Measurements from ENCODE around the gene CEACAM21. TPM values are rescaled to one million over a fixed set of nuclear protein-coding genes. Genes with fewer than 3 reads are reported as not detected.

Gene CEACAM21
- total RNA-seq, 1 experiment from 2014 or later, result 0.25 TPM

- H3K27me3 ChIP-seq (ENCODE audit: insufficient read depth, low read length), result peaks cover 55% of the 10 kb centered on the region
- no peaks in the 10 kb centered on the region for H3K9me2 ChIP-seq (ENCODE audit: insufficient read depth)
- ChIA-PET POLR2A (no interaction called here), CTCF (interaction anchor here (0.7 to 1.5 kb wide), 2 partner anchors 21 to 103 kb away, joined by 3 read pairs; no protein-coding TSS in a partner anchor), RAD21 (ENCODE audit: low non-redundant PET in 1 of 2, low total read pairs in 2 of 2, uncharacterized antibody in 2 of 2, unreplicated experiment in 2 of 2) (interaction anchor here in 1 of 2 experiments (0.5 kb wide), 1 partner anchor 198 kb away, joined by 9 read pairs; the partner anchor contains the start of gene TGFB1)
- no peak overlapping the region for H3K4me2 ChIP-seq (ENCODE audit: low read length)
- TF ChIP-seq CBX3 (IDR thresholded peaks at IDR 0.05; ENCODE audit: low read depth) (no peak), TCF7L2 (IDR thresholded peaks at IDR 0.05; ENCODE audit: borderline replicate concordance, extremely low read depth, insufficient read depth, insufficient read length) (no peak), FOSL1 (IDR thresholded peaks at IDR 0.05; ENCODE audit: low read depth) (no peak), MAX (IDR thresholded peaks at IDR 0.05) (no peak), POLR2A (IDR thresholded peaks at IDR 0.05; ENCODE audit: borderline replicate concordance, extremely low read depth, insufficient read depth, insufficient read length) (no peak)
- no peak for DNase-seq (ENCODE audit: low read depth, low spot score)
- H3K79me2 ChIP-seq (ENCODE audit: insufficient read depth, low read length), result no peaks in the 10 kb centered on the region
- no peaks in the 10 kb centered on the region for H3K4me1 ChIP-seq (ENCODE audit: control insufficient read depth in 1 of 2, insufficient read depth in 2 of 2, low read length in 2 of 2)
- H2AFZ ChIP-seq (ENCODE audit: low read depth, low read length, poor library complexity, severe bottlenecking), result no peak overlapping the region
- no peak overlapping the region for H3K27ac ChIP-seq (ENCODE audit: low read depth, low read length)
- H3K4me3 ChIP-seq (replicated peaks in 1 of 2; ENCODE audit: low read depth in 1 of 2, low read length in 2 of 2), result no peak overlapping the region
- H3K36me3 ChIP-seq (ENCODE audit: control insufficient read depth in 1 of 2, insufficient read depth in 2 of 2, low read length in 2 of 2), result no peaks in the 10 kb centered on the region
- no peaks in the 10 kb centered on the region for H4K20me1 ChIP-seq (ENCODE audit: insufficient read depth)
- intact Hi-C loops (cut with micrococcal nuclease), result no loop called here
- no peak for ATAC-seq
- no peak overlapping the region for H3K9ac ChIP-seq (ENCODE audit: low read length)
- BruUV-seq (replicated peaks), result no TSS peak
- H3K9me3 ChIP-seq (ENCODE audit: control insufficient read depth in 1 of 2, insufficient read depth in 1 of 2, low read depth in 1 of 2, low read length in 2 of 2), result no peaks in the 10 kb centered on the region
Measured at GRCh38 chr19:41551711-41552110, 24.3 kb upstream of the CEACAM21 start.

GRCh38 chr19:41552558-41552957 is 23.4 kb upstream of the CEACAM21 start:
- ChIA-PET RAD21 (ENCODE audit: low non-redundant PET in 1 of 2, low total read pairs in 2 of 2, uncharacterized antibody in 2 of 2, unreplicated experiment in 2 of 2) (no interaction called here), CTCF (interaction anchor here (1.5 kb wide), 1 partner anchor 20 kb away, joined by 3 read pairs; no protein-coding TSS in a partner anchor), POLR2A (no interaction called here)
- no peaks in the 10 kb centered on the region for H3K79me2 ChIP-seq (ENCODE audit: insufficient read depth, low read length)
- DNase-seq (ENCODE audit: low read depth, low spot score) (no peak), ATAC-seq (no peak)
- H3K9me3 ChIP-seq (ENCODE audit: control insufficient read depth in 1 of 2, insufficient read depth in 1 of 2, low read depth in 1 of 2, low read length in 2 of 2), result no peaks in the 10 kb centered on the region
- no peak overlapping the region for H3K4me3 ChIP-seq (replicated peaks in 1 of 2; ENCODE audit: low read depth in 1 of 2, low read length in 2 of 2)
- H3K9ac ChIP-seq (ENCODE audit: low read length), result no peak overlapping the region
- no peak overlapping the region for H3K27ac ChIP-seq (ENCODE audit: low read depth, low read length)
- BruUV-seq (replicated peaks), result no TSS peak
- peaks cover 56% of the 10 kb centered on the region for H3K27me3 ChIP-seq (ENCODE audit: insufficient read depth, low read length)
- H4K20me1 ChIP-seq (ENCODE audit: insufficient read depth), result no peaks in the 10 kb centered on the region
- no peak overlapping the region for H3K4me2 ChIP-seq (ENCODE audit: low read length)
- no peaks in the 10 kb centered on the region for H3K9me2 ChIP-seq (ENCODE audit: insufficient read depth)
- H3K4me1 ChIP-seq (ENCODE audit: control insufficient read depth in 1 of 2, insufficient read depth in 2 of 2, low read length in 2 of 2), result no peaks in the 10 kb centered on the region
- intact Hi-C loops (cut with micrococcal nuclease), result no loop called here
- no peaks in the 10 kb centered on the region for H3K36me3 ChIP-seq (ENCODE audit: control insufficient read depth in 1 of 2, insufficient read depth in 2 of 2, low read length in 2 of 2)
- H2AFZ ChIP-seq (ENCODE audit: low read depth, low read length, poor library complexity, severe bottlenecking), result no peak overlapping the region
- TF ChIP-seq YY1 (IDR thresholded peaks at IDR 0.05; ENCODE audit: extremely low read depth, insufficient replicate concordance, low read depth, low read length), result no peak
